ENCODE data around the gene ATP9A.
"Not testable (repeated sequence)": the region's sequence is repeated elsewhere in the genome, so short reads cannot be mapped to it uniquely, and the experiment has no call there.

Gene ATP9A

GRCh38 chr20:51757226-51757625 is 11.0 kb downstream of the ATP9A start:
- DNase-seq (ENCODE audit: low read depth in 2 of 2, low spot score in 1 of 2) = no peak

- DNase-seq (ENCODE audit: low read depth in 2 of 2, low spot score in 1 of 2) = no peak
Observed at GRCh38 chr20:51756653-51757052, 11.5 kb downstream of the ATP9A start.

- DNase-seq (ENCODE audit: low read depth in 2 of 2, low spot score in 1 of 2) = not testable (repeated sequence)
Observed at GRCh38 chr20:51753220-51753619, 15.0 kb downstream of the ATP9A start.

GRCh38 chr20:51752343-51752951 is 15.7 kb downstream of the ATP9A start:
- DNase-seq (ENCODE audit: low read depth in 2 of 2, low spot score in 1 of 2) = no peak

GRCh38 chr20:51750770-51751388 is 17.3 kb downstream of the ATP9A start:
- DNase-seq (ENCODE audit: low read depth in 2 of 2, low spot score in 1 of 2) = no peak

GRCh38 chr20:51750037-51750769 is 18.0 kb downstream of the ATP9A start:
- DNase-seq (ENCODE audit: low read depth in 2 of 2, low spot score in 1 of 2) = no peak

GRCh38 chr20:51749674-51750036 is 18.5 kb downstream of the ATP9A start:
- DNase-seq (ENCODE audit: low read depth in 2 of 2, low spot score in 1 of 2) = no peak

GRCh38 chr20:51747182-51747911 is 20.8 kb downstream of the ATP9A start:
- no peak for DNase-seq (ENCODE audit: low read depth in 2 of 2, low spot score in 1 of 2)

- no peak for DNase-seq (ENCODE audit: low read depth in 2 of 2, low spot score in 1 of 2)
Observed at GRCh38 chr20:51745804-51746203, 22.4 kb downstream of the ATP9A start.

- DNase-seq (ENCODE audit: low read depth in 2 of 2, low spot score in 1 of 2) = no peak
Observed at GRCh38 chr20:51740838-51741237, 27.4 kb downstream of the ATP9A start.

- DNase-seq (ENCODE audit: low read depth in 2 of 2, low spot score in 1 of 2) = not testable (repeated sequence)
Observed at GRCh38 chr20:51740308-51740707, 27.9 kb downstream of the ATP9A start.

GRCh38 chr20:51739722-51740249 is 28.4 kb downstream of the ATP9A start:
- DNase-seq (ENCODE audit: low read depth in 2 of 2, low spot score in 1 of 2) = no peak

- no peak for DNase-seq (ENCODE audit: low read depth in 2 of 2, low spot score in 1 of 2)
Observed at GRCh38 chr20:51738877-51739447, 29.2 kb downstream of the ATP9A start.

- DNase-seq (ENCODE audit: low read depth in 2 of 2, low spot score in 1 of 2) = not testable (repeated sequence)
Observed at GRCh38 chr20:51738261-51738660, 29.9 kb downstream of the ATP9A start.

GRCh38 chr20:51736947-51737346 is 31.2 kb downstream of the ATP9A start:
- no peak for DNase-seq (ENCODE audit: low read depth in 2 of 2, low spot score in 1 of 2)

- no peak for DNase-seq (ENCODE audit: low read depth in 2 of 2, low spot score in 1 of 2)
Observed at GRCh38 chr20:51735728-51736600, 32.2 kb downstream of the ATP9A start.

GRCh38 chr20:51734876-51735720 is 33.1 kb downstream of the ATP9A start:
- DNase-seq (ENCODE audit: low read depth in 2 of 2, low spot score in 1 of 2) = no peak

GRCh38 chr20:51733070-51733469 is 35.1 kb downstream of the ATP9A start:
- no peak for DNase-seq (ENCODE audit: low read depth in 2 of 2, low spot score in 1 of 2)

- DNase-seq (ENCODE audit: low read depth in 2 of 2, low spot score in 1 of 2) = no peak
Observed at GRCh38 chr20:51732096-51732791, 35.9 kb downstream of the ATP9A start.

Measured in stimulated activated CD8-positive, alpha-beta memory T cell treated with anti-CD3 and anti-CD28 coated beads, Interleukin-4, amount 100 ng/mL, for 1 hour (primary cell).